Measurements from ENCODE around the gene AKTIP.
A peak's percentile ranks its signal among the peaks of the same experiment; 100 is the strongest.

Gene AKTIP

DNA sequence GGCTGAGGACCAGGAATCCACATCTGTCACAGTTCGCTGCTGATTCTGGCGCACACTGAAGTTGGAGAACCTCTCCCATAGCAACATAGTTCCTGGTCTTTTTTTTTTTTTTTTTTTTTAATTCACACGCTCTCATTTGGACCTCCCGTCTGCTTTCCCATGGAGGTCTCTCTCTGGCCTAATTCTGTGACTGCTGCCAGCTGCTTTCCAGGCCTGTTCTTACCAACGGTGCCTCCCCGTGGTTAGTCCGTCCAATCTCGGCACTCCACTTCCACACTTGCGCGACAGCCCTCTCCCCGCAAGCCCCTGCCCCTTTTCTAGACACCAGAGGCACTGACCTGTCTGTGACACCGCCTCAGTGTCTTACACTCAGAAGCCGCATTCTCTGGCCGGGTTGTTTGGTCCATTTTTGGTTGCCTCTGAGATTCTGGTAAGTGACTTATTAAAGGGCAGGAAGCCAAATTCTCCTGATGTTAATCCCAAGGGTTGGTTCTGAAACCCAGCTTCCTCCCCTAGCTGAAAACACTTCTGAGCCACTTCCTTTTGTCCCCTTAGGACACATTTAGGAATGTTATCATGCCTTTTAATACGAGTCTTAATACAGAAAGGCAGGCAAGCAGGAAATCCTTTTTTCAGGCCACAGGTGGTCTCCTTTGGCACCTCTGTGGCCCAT, 1.1 kb upstream of the AKTIP start:
- H3K4me3 ChIP-seq (ENCODE audit: low read depth, low read length), result peak overlapping the region; percentile 73
- TF ChIP-seq, protein P1, sequence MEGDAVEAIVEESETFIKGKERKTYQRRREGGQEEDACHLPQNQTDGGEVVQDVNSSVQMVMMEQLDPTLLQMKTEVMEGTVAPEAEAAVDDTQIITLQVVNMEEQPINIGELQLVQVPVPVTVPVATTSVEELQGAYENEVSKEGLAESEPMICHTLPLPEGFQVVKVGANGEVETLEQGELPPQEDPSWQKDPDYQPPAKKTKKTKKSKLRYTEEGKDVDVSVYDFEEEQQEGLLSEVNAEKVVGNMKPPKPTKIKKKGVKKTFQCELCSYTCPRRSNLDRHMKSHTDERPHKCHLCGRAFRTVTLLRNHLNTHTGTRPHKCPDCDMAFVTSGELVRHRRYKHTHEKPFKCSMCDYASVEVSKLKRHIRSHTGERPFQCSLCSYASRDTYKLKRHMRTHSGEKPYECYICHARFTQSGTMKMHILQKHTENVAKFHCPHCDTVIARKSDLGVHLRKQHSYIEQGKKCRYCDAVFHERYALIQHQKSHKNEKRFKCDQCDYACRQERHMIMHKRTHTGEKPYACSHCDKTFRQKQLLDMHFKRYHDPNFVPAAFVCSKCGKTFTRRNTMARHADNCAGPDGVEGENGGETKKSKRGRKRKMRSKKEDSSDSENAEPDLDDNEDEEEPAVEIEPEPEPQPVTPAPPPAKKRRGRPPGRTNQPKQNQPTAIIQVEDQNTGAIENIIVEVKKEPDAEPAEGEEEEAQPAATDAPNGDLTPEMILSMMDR (IDR thresholded peaks at IDR 0.05; ENCODE audit: low read depth, low read length), result no peak; the same call in 1 of the 2 replicates
- no peaks in the 10 kb centered on the region for H3K9me3 ChIP-seq
- H3K4me1 ChIP-seq, result no peaks in the 10 kb centered on the region
- peak; percentile 43 for DNase-seq
- H3K36me3 ChIP-seq, result no peaks in the 10 kb centered on the region
- peaks cover 6% of the 10 kb centered on the region for H3K27me3 ChIP-seq

DNA sequence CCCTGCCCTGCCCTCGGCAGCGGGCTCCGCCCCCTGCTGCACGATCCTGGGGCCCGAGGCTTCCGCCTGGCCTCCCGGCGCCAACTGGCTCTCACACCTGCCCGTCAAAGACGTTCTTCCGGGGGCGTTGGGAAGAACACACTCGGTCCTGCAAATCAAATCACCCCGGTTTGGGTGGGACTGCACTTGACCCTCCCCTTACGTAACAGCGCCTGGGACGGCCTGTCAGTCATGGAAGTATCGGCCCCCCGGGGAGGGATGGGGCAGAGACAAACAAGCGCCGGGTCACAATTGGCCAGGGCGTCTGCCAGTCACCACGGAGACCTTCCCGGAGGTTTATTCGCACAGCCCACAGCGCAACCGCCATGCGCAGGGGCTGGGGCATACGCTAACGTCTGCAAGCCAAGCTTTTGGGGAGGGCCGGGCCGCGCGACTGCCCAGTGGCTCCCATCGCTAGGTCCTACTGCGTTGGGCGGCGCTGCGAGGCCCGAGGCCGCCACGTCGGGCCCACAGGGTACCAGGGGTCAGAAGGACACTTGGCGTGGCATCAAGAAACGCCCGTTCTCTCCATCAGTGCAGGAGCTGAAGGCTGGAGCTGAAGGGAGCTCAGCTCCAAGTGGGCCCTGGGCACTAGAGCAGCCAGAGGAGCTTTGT, 388 bp upstream of the AKTIP start:
- peak; percentile 100 for DNase-seq
- no peaks in the 10 kb centered on the region for H3K36me3 ChIP-seq

DNA sequence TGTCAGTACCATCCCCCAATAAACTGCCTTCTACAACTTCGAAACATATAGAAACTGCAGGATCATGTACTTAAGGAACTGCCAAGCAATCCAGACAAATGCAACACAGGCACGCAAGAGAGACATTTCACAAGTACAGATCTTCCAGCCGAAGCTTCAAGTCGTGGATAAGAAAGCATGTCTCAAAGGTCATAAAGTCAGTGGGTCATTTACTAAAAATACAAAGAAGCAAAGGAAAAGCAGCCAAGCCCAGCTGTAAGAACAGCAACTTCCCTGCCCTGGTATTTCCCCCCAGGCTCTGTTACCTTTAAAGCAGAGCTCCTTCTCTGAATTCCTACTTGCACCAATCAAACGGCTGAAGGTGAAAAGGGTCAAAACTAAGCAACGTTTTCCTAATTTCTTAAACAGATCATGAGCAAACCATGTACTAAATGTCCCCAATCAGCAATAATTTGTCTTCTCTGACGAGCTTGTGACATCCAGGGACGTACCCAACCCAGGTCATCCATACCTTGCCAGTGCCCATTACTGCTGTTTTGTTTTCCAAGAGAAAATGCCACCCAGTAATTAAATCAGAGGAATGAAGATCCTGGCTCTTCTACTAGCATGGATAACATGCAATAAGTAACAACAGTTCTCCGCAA, 1.7 kb downstream of the AKTIP start:
- Histone ChIP-seq H3K27me3 (peaks cover 6% of the 10 kb centered on the region), H3K36me3 (no peaks in the 10 kb centered on the region; the same call in 1 of the 2 replicates), H3K4me3 (ENCODE audit: low read depth, low read length) (no peak overlapping the region), H3K9me3 (no peaks in the 10 kb centered on the region), H3K4me1 (no peaks in the 10 kb centered on the region)
- no peak for DNase-seq
- TF ChIP-seq, protein P1 (IDR thresholded peaks at IDR 0.05; ENCODE audit: low read depth, low read length), result no peak

More for the DNA sequence above, 388 bp upstream of the AKTIP start:
- Histone ChIP-seq H3K27me3 (peaks cover 6% of the 10 kb centered on the region), H3K4me3 (ENCODE audit: low read depth, low read length) (peak overlapping the region; percentile 73), H3K4me1 (no peaks in the 10 kb centered on the region), H3K9me3 (no peaks in the 10 kb centered on the region)
- TF ChIP-seq, protein P1 (IDR thresholded peaks at IDR 0.05; ENCODE audit: low read depth, low read length), result no peak

DNA sequence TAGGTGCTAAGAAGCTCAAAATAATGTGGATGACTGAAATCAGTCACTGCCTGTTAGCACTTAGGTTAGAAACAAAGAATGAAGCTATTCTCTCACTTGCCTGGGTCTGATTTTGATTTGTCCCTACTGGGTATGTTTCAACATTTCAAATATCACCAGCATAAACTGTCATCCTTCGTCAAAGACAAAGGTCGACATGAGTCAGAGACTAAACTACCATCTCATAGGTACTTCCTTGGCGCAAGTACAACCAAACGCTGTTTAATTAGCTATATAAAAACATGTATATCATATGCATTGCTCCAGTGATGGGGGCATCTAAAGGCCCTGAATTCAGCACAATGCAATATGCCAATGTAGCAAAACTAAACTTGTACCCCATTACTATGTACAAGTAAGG, 4.0 kb downstream of the AKTIP start:
- H3K4me3 ChIP-seq (ENCODE audit: low read depth, low read length), result no peak overlapping the region
- H3K4me1 ChIP-seq, result no peaks in the 10 kb centered on the region
- H3K27me3 ChIP-seq, result peaks cover 6% of the 10 kb centered on the region
- peaks cover 7% of the 10 kb centered on the region for H3K36me3 ChIP-seq
- TF ChIP-seq, protein P1 (IDR thresholded peaks at IDR 0.05; ENCODE audit: low read depth, low read length), result no peak
- DNase-seq, result no peak
- no peaks in the 10 kb centered on the region for H3K9me3 ChIP-seq

DNA sequence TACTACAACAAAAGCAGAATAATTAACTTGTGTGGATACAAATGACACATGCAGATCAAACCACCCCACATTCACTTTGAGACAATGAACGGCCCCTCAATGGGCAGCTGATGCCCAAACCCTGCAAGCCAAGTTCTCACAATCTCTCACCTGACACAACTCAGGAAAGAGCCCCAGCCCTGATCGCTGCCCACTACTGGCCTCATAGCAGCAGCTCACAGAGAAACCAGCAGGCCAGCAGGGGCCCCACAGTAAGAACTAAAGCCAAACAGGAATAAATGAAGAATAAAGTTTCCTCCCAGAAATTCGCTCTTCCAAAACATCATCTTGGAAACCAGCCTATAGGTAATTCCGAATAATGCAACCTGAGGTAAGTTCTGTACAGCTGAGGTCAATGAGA, 7.7 kb downstream of the AKTIP start:
- Histone ChIP-seq H3K27me3 (no peaks in the 10 kb centered on the region), H3K4me1 (no peaks in the 10 kb centered on the region), H3K4me3 (ENCODE audit: low read depth, low read length) (no peak overlapping the region), H3K9me3 (no peaks in the 10 kb centered on the region), H3K36me3 (peaks cover 17% of the 10 kb centered on the region)
- TF ChIP-seq, protein P1 (IDR thresholded peaks at IDR 0.05; ENCODE audit: low read depth, low read length), result peak; percentile 30
- DNase-seq, result no peak

DNA sequence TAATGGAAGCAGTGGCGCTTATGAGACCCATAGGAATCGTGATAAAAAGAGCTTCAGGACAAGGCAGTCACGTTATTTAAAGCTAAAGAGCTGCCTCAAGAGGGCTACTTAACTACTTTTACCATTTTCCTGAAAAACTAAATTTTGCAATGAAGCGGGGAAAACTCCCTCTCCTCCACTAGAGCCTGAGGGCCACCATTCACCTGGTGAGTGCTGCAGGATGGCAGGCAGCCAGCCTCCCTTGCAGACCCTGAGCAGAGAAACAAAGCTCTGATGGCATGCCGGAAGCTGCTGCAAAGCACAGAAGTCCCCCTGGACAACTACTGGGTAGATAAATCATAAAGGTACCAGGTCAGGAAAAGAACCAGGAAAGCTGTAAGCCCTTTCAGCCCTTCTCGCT, 8.4 kb downstream of the AKTIP start:
- Histone ChIP-seq H3K27me3 (no peaks in the 10 kb centered on the region), H3K4me1 (no peaks in the 10 kb centered on the region), H3K4me3 (ENCODE audit: low read depth, low read length) (no peak overlapping the region), H3K36me3 (peaks cover 17% of the 10 kb centered on the region), H3K9me3 (no peaks in the 10 kb centered on the region)
- TF ChIP-seq, protein P1 (IDR thresholded peaks at IDR 0.05; ENCODE audit: low read depth, low read length), result no peak
- no peak for DNase-seq
